Stimulated activated memory B cell treated with anti-CD40 and anti-IgM and Interleukin-4, amounts not matched to agents 10 μg/mL and 1 μg/mL and 100 μg/mL, for 72 hours (primary cell): Measurements from ENCODE around the gene STK24.

Source experiments
- ATAC-seq: fragments of 150-1000 bp; cut with Tn5 transposase; 2 replicates; pipeline ENCODE4 v1.10.0; 2021
- H3K27ac Mint-ChIP-seq: one replicate; pipeline ENCODE4 v1.8.0; 2022; ENCODE audit warnings: mild to moderate bottlenecking, mixed read lengths
- H3K27me3 Mint-ChIP-seq: one replicate; pipeline ENCODE4 v1.8.0; 2022; ENCODE audit warnings: mixed read lengths
- H3K36me3 Mint-ChIP-seq: one replicate; pipeline ENCODE4 v1.8.0; 2022; ENCODE audit warnings: mixed read lengths
- H3K4me1 Mint-ChIP-seq: one replicate; pipeline ENCODE4 v1.8.0; 2022; ENCODE audit warnings: mixed read lengths
- H3K4me3 Mint-ChIP-seq: one replicate; pipeline ENCODE4 v1.8.0; 2022; ENCODE audit warnings: mild to moderate bottlenecking, moderate library complexity, mixed read lengths
- H3K9me3 Mint-ChIP-seq: one replicate; pipeline ENCODE4 v1.8.0; 2022; ENCODE audit warnings: mixed read lengths

The STK24 gene

DNA sequence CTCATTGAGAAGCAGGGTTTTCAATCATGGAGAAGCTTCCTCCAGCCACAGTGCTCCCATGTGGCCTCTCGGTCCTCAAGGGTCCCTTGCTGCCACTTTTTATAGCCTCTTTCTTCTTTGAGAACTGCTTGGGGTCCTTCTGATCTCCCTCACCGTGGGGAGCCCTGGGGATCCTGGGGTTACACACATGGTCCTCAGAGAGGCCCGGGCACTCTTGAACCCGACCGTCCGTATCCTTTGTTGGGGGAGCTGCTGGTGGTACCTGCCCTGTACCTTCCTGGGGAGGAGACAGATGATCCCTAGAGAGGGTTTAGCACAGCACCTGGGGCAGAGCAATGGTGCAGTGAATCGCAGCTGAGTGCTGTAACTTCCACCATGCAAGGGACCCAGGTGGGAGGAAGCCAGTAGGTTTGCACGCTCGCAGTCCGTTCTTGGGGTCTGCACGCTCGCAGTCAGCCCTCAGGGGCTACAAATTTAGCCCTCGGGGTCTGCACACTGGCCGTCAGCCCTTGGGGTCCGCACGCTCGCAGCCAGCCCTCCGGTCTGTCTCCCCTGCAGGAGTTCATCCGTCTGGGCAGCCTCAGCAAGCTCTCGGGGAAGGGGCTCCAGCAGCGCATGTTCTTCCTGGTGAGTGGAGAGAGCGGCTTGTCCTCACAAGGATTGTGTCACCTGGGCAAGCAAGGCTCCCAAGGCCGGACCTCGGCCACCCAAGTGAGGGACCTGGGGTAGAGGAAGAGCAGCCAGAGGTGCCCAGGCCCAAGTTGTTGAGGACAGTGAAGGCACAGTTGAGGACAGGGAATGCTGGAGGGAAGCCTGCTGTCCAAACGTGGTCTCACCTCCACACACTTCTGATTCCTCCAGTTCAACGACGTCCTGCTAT is 138.4 kb downstream of the STK24 start:
- Mint-ChIP-seq H3K4me1 (no peaks in the 10 kb centered on the region), H3K27ac (no peak overlapping the region), H3K9me3 (no peaks in the 10 kb centered on the region), H3K27me3 (peaks cover 19% of the 10 kb centered on the region), H3K36me3 (no peaks in the 10 kb centered on the region), H3K4me3 (no peak overlapping the region)
- ATAC-seq: no peak

GRCh38 chr13:98436233-98436910 is 140.5 kb downstream of the STK24 start:
- no peak for ATAC-seq
- H3K4me3 Mint-ChIP-seq: no peak overlapping the region
- no peaks in the 10 kb centered on the region for H3K4me1 Mint-ChIP-seq
- H3K27ac Mint-ChIP-seq: no peak overlapping the region
- no peaks in the 10 kb centered on the region for H3K9me3 Mint-ChIP-seq
- H3K27me3 Mint-ChIP-seq: peaks cover 34% of the 10 kb centered on the region
- no peaks in the 10 kb centered on the region for H3K36me3 Mint-ChIP-seq

GRCh38 chr13:98435376-98435775 is 141.5 kb downstream of the STK24 start:
- H3K27me3 Mint-ChIP-seq: peaks cover 44% of the 10 kb centered on the region
- no peak overlapping the region for H3K27ac Mint-ChIP-seq
- H3K36me3 Mint-ChIP-seq: no peaks in the 10 kb centered on the region
- ATAC-seq: no peak
- H3K4me1 Mint-ChIP-seq: no peaks in the 10 kb centered on the region
- no peak overlapping the region for H3K4me3 Mint-ChIP-seq
- no peaks in the 10 kb centered on the region for H3K9me3 Mint-ChIP-seq

- H3K27me3 Mint-ChIP-seq: peaks cover 54% of the 10 kb centered on the region
- no peak overlapping the region for H3K4me3 Mint-ChIP-seq
- no peak overlapping the region for H3K27ac Mint-ChIP-seq
- no peaks in the 10 kb centered on the region for H3K36me3 Mint-ChIP-seq
- H3K4me1 Mint-ChIP-seq: no peaks in the 10 kb centered on the region
- no peak for ATAC-seq
- H3K9me3 Mint-ChIP-seq: no peaks in the 10 kb centered on the region
Measured at GRCh38 chr13:98434060-98434459, 142.8 kb downstream of the STK24 start.

DNA sequence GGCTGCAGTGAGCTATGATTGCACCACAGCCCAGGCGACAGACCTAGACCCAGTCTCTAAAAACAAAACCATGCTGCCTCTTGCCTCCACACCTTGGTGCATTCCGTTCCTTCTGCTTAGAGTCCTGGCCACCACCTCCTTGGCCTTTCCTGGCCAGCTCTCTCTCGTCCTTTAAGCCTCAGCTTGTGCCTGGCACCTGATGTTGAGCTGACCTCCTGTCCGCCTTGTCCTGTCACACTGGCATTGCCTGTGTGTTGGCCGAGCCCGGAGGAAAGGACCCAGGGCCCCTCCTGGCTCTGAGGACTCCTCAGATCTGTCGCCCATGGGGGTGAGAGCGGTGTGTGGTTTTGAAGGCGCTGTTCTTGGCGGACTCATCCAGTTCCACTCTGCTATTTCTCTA is 143.3 kb downstream of the STK24 start:
- ATAC-seq: no peak
- no peak overlapping the region for H3K27ac Mint-ChIP-seq

DNA sequence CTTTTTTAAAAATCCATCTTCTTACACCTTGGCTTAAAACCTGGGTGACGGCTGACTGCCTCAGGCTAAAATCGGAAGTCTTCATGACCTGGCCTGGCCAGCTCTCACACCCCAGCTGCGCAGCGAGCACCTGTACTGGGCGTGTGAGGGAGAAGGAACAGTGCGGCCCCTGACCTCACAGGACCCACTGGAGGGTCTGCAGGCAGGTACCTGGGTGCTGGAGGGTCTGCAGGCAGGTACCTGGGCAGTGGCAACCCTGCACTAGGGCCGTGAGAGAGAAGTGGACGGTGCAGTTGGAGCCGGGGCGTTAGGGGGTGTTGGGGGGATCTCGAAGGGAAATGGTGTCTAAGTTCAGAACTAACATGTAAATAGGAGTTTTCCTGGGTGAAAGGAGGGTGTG is 144.3 kb downstream of the STK24 start:
- no peaks in the 10 kb centered on the region for H3K9me3 Mint-ChIP-seq
- H3K4me3 Mint-ChIP-seq: no peak overlapping the region
- no peaks in the 10 kb centered on the region for H3K36me3 Mint-ChIP-seq
- ATAC-seq: no peak
- H3K27ac Mint-ChIP-seq: no peak overlapping the region
- H3K4me1 Mint-ChIP-seq: no peaks in the 10 kb centered on the region
- peaks cover 57% of the 10 kb centered on the region for H3K27me3 Mint-ChIP-seq

More for the DNA sequence above, 143.3 kb downstream of the STK24 start:
- H3K4me3 Mint-ChIP-seq: no peak overlapping the region
- no peaks in the 10 kb centered on the region for H3K36me3 Mint-ChIP-seq
- H3K4me1 Mint-ChIP-seq: no peaks in the 10 kb centered on the region
- peaks cover 57% of the 10 kb centered on the region for H3K27me3 Mint-ChIP-seq
- H3K9me3 Mint-ChIP-seq: no peaks in the 10 kb centered on the region

- H3K36me3 Mint-ChIP-seq: no peaks in the 10 kb centered on the region
- no peak overlapping the region for H3K4me3 Mint-ChIP-seq
- H3K4me1 Mint-ChIP-seq: no peaks in the 10 kb centered on the region
- no peak for ATAC-seq
- H3K27me3 Mint-ChIP-seq: peaks cover 65% of the 10 kb centered on the region
- no peaks in the 10 kb centered on the region for H3K9me3 Mint-ChIP-seq
- no peak overlapping the region for H3K27ac Mint-ChIP-seq
Measured at GRCh38 chr13:98429977-98430736, 146.8 kb downstream of the STK24 start.

- H3K4me3 Mint-ChIP-seq: no peak overlapping the region
- H3K36me3 Mint-ChIP-seq: no peaks in the 10 kb centered on the region
- H3K27ac Mint-ChIP-seq: no peak overlapping the region
- H3K9me3 Mint-ChIP-seq: no peaks in the 10 kb centered on the region
- H3K4me1 Mint-ChIP-seq: no peaks in the 10 kb centered on the region
- no peak for ATAC-seq
- H3K27me3 Mint-ChIP-seq: peaks cover 65% of the 10 kb centered on the region
Measured at GRCh38 chr13:98429531-98429930, 147.4 kb downstream of the STK24 start.

DNA sequence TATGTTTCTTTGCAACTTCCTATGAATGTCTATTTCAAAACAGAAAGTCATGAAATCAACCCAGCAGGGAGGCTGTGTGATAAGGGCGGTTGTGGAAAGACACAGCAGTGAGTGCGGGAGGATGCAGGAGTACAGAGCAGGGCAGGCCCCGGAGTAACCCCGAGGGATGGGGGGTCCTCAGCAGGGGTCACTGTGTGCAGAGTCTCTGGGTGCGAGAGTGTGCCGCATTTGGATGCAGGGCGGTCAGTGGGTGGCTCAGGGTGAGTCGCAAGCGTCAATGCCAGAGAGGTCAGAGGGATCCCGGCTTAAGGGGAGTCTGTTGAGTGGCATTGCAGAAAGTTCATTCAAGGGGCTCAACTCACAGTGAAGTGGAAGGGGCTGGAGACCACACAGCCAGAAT is 147.8 kb downstream of the STK24 start:
- Mint-ChIP-seq H3K9me3 (no peaks in the 10 kb centered on the region), H3K36me3 (no peaks in the 10 kb centered on the region), H3K27me3 (peaks cover 65% of the 10 kb centered on the region), H3K27ac (no peak overlapping the region), H3K4me1 (no peaks in the 10 kb centered on the region), H3K4me3 (no peak overlapping the region)
- ATAC-seq: no peak

- H3K9me3 Mint-ChIP-seq: no peaks in the 10 kb centered on the region
- no peaks in the 10 kb centered on the region for H3K4me1 Mint-ChIP-seq
- no peaks in the 10 kb centered on the region for H3K36me3 Mint-ChIP-seq
- peaks cover 65% of the 10 kb centered on the region for H3K27me3 Mint-ChIP-seq
- no peak overlapping the region for H3K4me3 Mint-ChIP-seq
- ATAC-seq: no peak
- H3K27ac Mint-ChIP-seq: no peak overlapping the region
Measured at GRCh38 chr13:98428256-98428966, 148.5 kb downstream of the STK24 start.

- Mint-ChIP-seq H3K4me1 (no peaks in the 10 kb centered on the region), H3K36me3 (no peaks in the 10 kb centered on the region), H3K9me3 (no peaks in the 10 kb centered on the region), H3K27ac (no peak overlapping the region), H3K4me3 (no peak overlapping the region), H3K27me3 (peaks cover 60% of the 10 kb centered on the region)
- no peak for ATAC-seq
Measured at GRCh38 chr13:98427331-98427995, 149.4 kb downstream of the STK24 start.

DNA sequence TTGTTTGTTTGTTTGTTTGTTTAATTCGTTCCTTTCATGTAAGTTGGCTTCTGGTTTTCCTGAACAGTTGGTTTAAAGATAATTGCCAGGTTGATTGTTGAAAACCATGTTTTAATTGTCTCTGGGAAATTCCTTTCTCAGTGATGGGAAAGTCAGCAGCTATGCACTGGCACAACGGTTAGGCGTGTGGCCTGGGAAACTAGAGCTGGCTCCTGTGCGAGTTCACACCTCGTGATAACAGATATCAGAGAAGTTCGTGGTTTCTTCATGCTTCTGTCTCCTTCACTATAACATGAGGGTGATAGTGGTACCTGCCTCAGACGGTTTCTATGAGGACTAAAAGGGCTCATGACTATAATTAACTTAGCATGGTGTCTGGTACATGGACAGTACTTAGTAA is 153.5 kb downstream of the STK24 start:
- no peaks in the 10 kb centered on the region for H3K9me3 Mint-ChIP-seq
- peaks cover 23% of the 10 kb centered on the region for H3K27me3 Mint-ChIP-seq
- no peaks in the 10 kb centered on the region for H3K36me3 Mint-ChIP-seq
- H3K27ac Mint-ChIP-seq: no peak overlapping the region
- no peak for ATAC-seq
- no peaks in the 10 kb centered on the region for H3K4me1 Mint-ChIP-seq
- H3K4me3 Mint-ChIP-seq: no peak overlapping the region

DNA sequence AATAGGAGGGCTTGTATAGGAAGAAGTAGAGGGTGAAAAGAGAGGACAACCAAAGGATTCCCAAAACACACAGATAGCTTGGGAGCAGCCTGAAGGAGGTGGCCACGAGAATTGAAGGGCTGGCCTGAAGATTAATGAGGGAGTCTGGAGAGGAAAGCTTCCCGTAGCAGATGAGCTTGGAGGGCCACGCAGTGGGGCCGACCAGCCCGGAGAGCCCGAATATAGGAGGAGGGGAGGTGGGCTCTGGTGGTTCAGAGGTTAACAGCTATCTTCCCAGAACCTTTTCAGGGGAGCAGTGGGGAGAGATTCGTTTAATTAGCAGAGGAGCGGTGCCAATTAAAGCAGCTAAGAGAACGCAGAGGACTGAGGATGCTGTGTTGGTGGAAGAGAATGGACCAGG is 154.9 kb downstream of the STK24 start:
- Mint-ChIP-seq H3K27me3 (peaks cover 18% of the 10 kb centered on the region), H3K9me3 (peaks cover 4% of the 10 kb centered on the region), H3K4me1 (no peaks in the 10 kb centered on the region), H3K36me3 (peaks cover 3% of the 10 kb centered on the region), H3K4me3 (no peak overlapping the region), H3K27ac (no peak overlapping the region)
- ATAC-seq: no peak

DNA sequence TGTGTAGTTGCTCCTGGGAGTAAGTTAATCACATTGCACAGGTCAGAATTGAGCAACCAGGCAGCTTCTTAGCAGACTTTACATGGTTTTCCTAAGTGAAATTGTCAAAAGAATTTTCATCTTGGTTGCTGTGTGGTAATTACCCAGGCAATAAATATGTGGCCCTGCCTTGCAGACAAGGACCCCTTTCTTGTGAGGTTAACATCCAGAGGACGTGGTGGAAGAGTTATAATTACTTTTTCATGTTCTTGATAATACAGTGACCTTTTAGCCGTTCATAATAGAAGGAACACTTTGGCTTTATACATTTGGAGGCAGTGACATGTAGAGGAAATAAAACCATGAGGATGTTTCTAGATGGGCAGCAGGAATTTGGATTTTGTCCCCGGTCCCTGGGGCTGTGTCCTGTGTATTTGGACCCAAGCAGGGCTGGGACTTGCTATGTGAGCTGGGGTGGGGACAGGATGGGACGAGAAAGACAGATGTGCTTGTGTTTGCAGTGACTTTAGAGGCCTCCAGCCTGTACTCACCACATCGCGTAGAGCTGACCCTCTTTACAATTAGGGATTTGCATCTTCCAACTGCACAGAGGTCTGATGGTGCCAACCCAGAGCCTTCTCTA is 156.2 kb downstream of the STK24 start:
- H3K9me3 Mint-ChIP-seq: peaks cover 7% of the 10 kb centered on the region
- peaks cover 7% of the 10 kb centered on the region for H3K36me3 Mint-ChIP-seq
- H3K27me3 Mint-ChIP-seq: peaks cover 15% of the 10 kb centered on the region
- no peaks in the 10 kb centered on the region for H3K4me1 Mint-ChIP-seq
- H3K4me3 Mint-ChIP-seq: no peak overlapping the region
- no peak for ATAC-seq
- H3K27ac Mint-ChIP-seq: no peak overlapping the region
